ENCODE data around the gene TTC12.

The TTC12 gene

DNA sequence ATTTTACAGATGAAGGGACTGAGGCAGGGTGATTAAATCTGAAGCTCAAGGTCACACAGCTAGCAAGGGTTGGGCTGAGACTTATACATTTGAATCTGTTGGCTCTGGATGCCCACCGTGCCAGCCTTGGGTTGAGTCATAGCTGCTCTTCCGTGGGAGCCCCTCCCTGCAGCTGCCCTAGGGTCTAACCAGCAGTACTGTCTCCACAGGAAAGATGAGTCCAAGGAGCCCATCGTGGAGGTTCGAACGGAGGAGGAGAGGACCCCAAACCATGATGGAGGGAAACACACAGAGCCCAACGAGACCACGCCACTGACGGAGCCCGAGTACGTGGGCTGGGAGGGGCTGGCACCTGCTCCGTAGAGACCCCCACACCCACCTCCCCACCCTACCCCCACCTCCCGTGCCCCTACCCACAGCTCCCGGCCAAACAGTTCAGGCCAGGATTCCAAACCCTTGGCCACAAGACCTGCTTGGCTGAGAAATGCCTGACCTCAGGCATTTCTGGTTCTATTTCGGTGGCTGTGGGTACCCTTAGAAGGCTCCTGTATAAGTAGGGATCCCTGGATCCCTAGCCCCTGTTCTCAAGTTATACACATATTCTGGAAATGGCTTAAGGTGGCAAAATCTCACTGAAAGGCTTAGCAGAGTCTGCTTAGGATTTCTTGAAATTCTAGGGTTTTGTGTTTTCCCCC, 42.7 kb upstream of the TTC12 start:
- TF ChIP-seq CTCF (IDR thresholded peaks at IDR 0.05; ENCODE audit: low read length, missing control alignments) = no peak
- no peak for DNase-seq (ENCODE audit: low read depth)
- no peak overlapping the region for H3K4me3 ChIP-seq (replicated peaks; ENCODE audit: low read depth, low read length)

DNA sequence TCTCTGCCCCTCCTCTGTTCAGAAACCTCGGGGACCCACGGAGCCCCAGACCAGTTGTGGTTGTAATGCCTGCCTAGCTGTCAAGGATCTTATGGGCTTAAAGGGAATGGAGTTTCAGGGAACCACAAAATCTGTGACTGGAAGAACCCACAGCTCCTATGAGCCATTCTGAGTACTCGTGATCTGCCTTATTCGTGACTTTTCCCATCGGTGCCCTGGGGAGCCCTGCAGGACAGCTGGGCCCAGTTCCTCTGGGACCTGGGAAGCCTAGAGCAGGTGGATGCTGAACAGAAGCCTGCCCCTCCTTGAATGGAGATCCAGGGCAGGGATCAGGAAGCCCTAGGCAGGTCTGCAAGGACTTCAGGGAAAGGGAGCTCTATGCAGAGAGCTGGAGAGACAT, 42.1 kb upstream of the TTC12 start:
- H3K4me3 ChIP-seq (replicated peaks; ENCODE audit: low read depth, low read length) = no peak overlapping the region
- DNase-seq (ENCODE audit: low read depth) = no peak
- no peak for TF ChIP-seq CTCF (IDR thresholded peaks at IDR 0.05; ENCODE audit: low read length, missing control alignments)

GRCh38 chr11:113272927-113273615, 41.3 kb upstream of the TTC12 start:
- no peak overlapping the region for H3K4me3 ChIP-seq (replicated peaks; ENCODE audit: low read depth, low read length)
- no peak for TF ChIP-seq CTCF (IDR thresholded peaks at IDR 0.05; ENCODE audit: low read length, missing control alignments)
- DNase-seq (ENCODE audit: low read depth) = no peak

GRCh38 chr11:113273720-113274119, 40.7 kb upstream of the TTC12 start:
- DNase-seq (ENCODE audit: low read depth) = no peak
- no peak overlapping the region for H3K4me3 ChIP-seq (replicated peaks; ENCODE audit: low read depth, low read length)
- no peak for TF ChIP-seq CTCF (IDR thresholded peaks at IDR 0.05; ENCODE audit: low read length, missing control alignments)

DNA sequence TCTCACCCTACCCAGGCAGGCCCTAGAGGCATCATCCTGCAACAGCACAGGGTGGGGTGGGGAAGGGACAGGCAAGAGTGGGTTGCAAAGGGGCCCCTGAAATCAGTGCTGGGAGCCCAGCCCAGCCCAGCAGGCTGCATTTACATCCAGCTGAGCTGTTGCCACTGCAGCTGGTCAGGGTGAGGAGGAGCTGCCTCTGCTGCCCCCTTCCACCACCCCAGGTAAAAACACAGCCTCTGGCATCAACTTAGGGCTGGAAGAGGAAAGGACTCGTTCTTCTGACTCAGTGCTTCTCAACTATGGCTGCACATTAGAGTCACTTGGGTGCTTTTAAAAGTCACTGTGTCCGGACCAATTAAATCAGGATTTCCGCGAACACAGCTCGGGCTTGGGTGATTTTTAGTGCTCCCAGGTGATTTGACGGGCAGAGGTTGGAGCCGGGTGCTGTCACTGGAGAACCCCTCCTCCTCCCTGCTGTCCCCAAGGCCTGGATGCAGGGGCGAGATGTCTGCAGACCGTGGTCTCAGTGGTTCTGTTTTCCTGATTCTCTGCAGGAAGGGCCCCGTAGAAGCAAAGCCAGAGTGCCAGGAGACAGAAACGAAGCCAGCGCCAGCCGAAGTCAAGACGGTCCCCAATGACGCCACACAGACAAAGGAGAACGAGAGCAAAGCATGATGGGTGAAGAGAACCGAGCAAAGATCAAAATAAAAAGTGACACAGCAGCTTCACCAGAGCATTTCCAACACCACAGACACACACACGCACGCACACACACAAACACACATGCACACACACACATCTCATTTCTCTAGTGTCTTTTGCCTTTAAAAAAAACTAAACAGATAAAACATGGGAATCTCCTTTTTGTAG, 39.4 kb upstream of the TTC12 start:
- peak; percentile 11 for TF ChIP-seq CTCF (IDR thresholded peaks at IDR 0.05; ENCODE audit: low read length, missing control alignments)
- peak; percentile 9 for DNase-seq (ENCODE audit: low read depth)
- no peak overlapping the region for H3K4me3 ChIP-seq (replicated peaks; ENCODE audit: low read depth, low read length)

- H3K4me3 ChIP-seq (replicated peaks; ENCODE audit: low read depth, low read length) = no peak overlapping the region
- no peak for DNase-seq (ENCODE audit: low read depth)
- TF ChIP-seq CTCF (IDR thresholded peaks at IDR 0.05; ENCODE audit: low read length, missing control alignments) = no peak
Measured at GRCh38 chr11:113275602-113276001, 38.8 kb upstream of the TTC12 start.

All from fibroblast of pulmonary artery (primary cell).